NB4 (cell line): ENCODE measurements around the gene UBR3.

Experiments used
- MYC ChIP-seq: IDR thresholded peaks from 2 replicates; pipeline ENCODE4 v1.6.1; 2011; ENCODE audit warnings: low read depth, low read length
- POLR2A ChIP-seq: IDR thresholded peaks from 2 replicates; pipeline ENCODE4 v1.6.1; 2011; ENCODE audit warnings: mild to moderate bottlenecking; ENCODE audit not compliant: insufficient read length; ENCODE audit errors: extremely low read depth
- TF ChIP-seq, protein P1 (sequence below): IDR thresholded peaks from one replicate; pipeline ENCODE4 v1.5.1; 2012; ENCODE audit warnings: low read depth, low read length
- TF ChIP-seq, protein P2 (sequence below): IDR thresholded peaks from 2 replicates; pipeline ENCODE4 v1.6.1; 2011; ENCODE audit warnings: low read depth, low read length

DNA sequence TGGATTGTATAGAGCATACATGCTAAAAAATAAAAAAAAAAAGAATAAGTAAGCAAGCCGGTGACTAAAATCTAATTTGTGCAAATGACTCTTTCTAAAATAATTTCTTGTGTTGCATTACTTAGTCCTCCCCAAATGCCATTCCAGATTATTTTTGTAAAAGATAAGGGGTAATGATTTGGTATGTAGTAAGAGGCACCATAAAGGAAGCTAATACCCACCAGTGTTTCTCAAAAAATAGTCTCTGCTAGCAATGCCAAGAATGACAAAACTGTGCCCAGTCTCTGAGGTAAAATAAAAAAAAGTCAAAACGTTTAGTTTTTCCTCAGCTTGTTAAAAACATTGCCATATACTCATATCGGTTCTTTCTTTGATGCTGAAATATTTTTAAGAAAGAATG lies 5.2 kb upstream of the UBR3 start:
- TF ChIP-seq, protein P1, sequence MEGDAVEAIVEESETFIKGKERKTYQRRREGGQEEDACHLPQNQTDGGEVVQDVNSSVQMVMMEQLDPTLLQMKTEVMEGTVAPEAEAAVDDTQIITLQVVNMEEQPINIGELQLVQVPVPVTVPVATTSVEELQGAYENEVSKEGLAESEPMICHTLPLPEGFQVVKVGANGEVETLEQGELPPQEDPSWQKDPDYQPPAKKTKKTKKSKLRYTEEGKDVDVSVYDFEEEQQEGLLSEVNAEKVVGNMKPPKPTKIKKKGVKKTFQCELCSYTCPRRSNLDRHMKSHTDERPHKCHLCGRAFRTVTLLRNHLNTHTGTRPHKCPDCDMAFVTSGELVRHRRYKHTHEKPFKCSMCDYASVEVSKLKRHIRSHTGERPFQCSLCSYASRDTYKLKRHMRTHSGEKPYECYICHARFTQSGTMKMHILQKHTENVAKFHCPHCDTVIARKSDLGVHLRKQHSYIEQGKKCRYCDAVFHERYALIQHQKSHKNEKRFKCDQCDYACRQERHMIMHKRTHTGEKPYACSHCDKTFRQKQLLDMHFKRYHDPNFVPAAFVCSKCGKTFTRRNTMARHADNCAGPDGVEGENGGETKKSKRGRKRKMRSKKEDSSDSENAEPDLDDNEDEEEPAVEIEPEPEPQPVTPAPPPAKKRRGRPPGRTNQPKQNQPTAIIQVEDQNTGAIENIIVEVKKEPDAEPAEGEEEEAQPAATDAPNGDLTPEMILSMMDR, result no peak
- TF ChIP-seq POLR2A, result no peak
- TF ChIP-seq, protein P2, sequence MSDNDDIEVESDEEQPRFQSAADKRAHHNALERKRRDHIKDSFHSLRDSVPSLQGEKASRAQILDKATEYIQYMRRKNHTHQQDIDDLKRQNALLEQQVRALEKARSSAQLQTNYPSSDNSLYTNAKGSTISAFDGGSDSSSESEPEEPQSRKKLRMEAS, result no peak
- TF ChIP-seq MYC, result no peak
